Measurements from ENCODE around the gene BMP7. TPM values are rescaled to one million over a fixed set of nuclear protein-coding genes. Genes with fewer than 3 reads are reported as not detected.

The BMP7 gene
- total RNA-seq, 2 experiments from 2014 or later, result 2.2 to 94.2 TPM

Small RNA genes within 50 kb of the gene (small RNA-seq; reads per million reads assigned to genes)
- not detected for gene RF00019

Other genes starting within 250 kb of the BMP7 start
- gene SPO11, start 63.2 kb upstream of the BMP7 start, total RNA-seq (2014; rRNA removed; shearing (Covaris generic)), result not detected in 2 replicates
- gene SPO11, start 63.2 kb upstream of the BMP7 start, total RNA-seq (2022), result not detected in 2 replicates
- 50.5 and 55.0 TPM in 2 replicates for gene RAE1, start 84.6 kb upstream of the BMP7 start, total RNA-seq (2014; rRNA removed; shearing (Covaris generic))
- gene RAE1, start 84.6 kb upstream of the BMP7 start, total RNA-seq (2022), result 57.4 and 58.2 TPM in 2 replicates
- 136 and 174 TPM in 2 replicates for gene RBM38, start 124.8 kb upstream of the BMP7 start, total RNA-seq (2014; rRNA removed; shearing (Covaris generic))
- 119 and 128 TPM in 2 replicates for gene RBM38, start 124.8 kb upstream of the BMP7 start, total RNA-seq (2022)

Measured in OCI-LY7 (cell line).